NCI-H1105 (cell line): Measurements from ENCODE around the gene SGMS1.

Experiments
- DNase-seq: peaks from one replicate; lab custom pipeline; 2025; lab: John Stamatoyannopoulos, UW

The SGMS1 gene

GRCh38 chr10:50423448-50423847 is 200.3 kb downstream of the SGMS1 start:
- DNase-seq, result no peak

- no peak for DNase-seq
These were observed 201.5 kb downstream of the SGMS1 start for GRCh38 chr10:50422259-50422658.

- DNase-seq, result no peak
These were observed 202.6 kb downstream of the SGMS1 start for GRCh38 chr10:50421026-50421719.

- no peak for DNase-seq
These were observed 203.6 kb downstream of the SGMS1 start for GRCh38 chr10:50420196-50420595.

- DNase-seq, result no peak
These were observed 204.0 kb downstream of the SGMS1 start for GRCh38 chr10:50419756-50420155.

GRCh38 chr10:50419091-50419490 is 204.7 kb downstream of the SGMS1 start:
- DNase-seq, result no peak

GRCh38 chr10:50417886-50418830 is 205.6 kb downstream of the SGMS1 start:
- DNase-seq, result no peak

- DNase-seq, result no peak
These were observed 206.3 kb downstream of the SGMS1 start for GRCh38 chr10:50417486-50417885.

GRCh38 chr10:50416881-50417280 is 206.9 kb downstream of the SGMS1 start:
- DNase-seq, result no peak

- no peak for DNase-seq
These were observed 207.5 kb downstream of the SGMS1 start for GRCh38 chr10:50416181-50416824.

- DNase-seq, result no peak
These were observed 208.5 kb downstream of the SGMS1 start for GRCh38 chr10:50415292-50415691.

- DNase-seq, result no peak
These were observed 213.5 kb downstream of the SGMS1 start for GRCh38 chr10:50410066-50410811.

GRCh38 chr10:50407076-50407801 is 216.5 kb downstream of the SGMS1 start:
- no peak for DNase-seq

- no peak for DNase-seq
These were observed 217.2 kb downstream of the SGMS1 start for GRCh38 chr10:50406457-50407070.

GRCh38 chr10:50405723-50406122 is 218.0 kb downstream of the SGMS1 start:
- DNase-seq, result no peak

- no peak for DNase-seq
These were observed 219.6 kb downstream of the SGMS1 start for GRCh38 chr10:50404021-50404773.

GRCh38 chr10:50403074-50403473 is 220.7 kb downstream of the SGMS1 start:
- no peak for DNase-seq

- no peak for DNase-seq
These were observed 221.3 kb downstream of the SGMS1 start for GRCh38 chr10:50402466-50402865.

- DNase-seq, result no peak
These were observed 223.1 kb downstream of the SGMS1 start for GRCh38 chr10:50400694-50401093.

GRCh38 chr10:50398823-50399222 is 224.9 kb downstream of the SGMS1 start:
- DNase-seq, result no peak
